GM19463 (cell line): ENCODE measurements around the gene MAP7.
"Not testable (repeated sequence)": the region's sequence is repeated elsewhere in the genome, so short reads cannot be mapped to it uniquely, and the experiment has no call there.

Source experiments
- ATAC-seq: cut with Tn5 transposase; IDR thresholded peaks from one replicate; pipeline ENCODE4 v1.9.1; 2021; ENCODE audit warnings: mild to moderate bottlenecking, moderate library complexity; ENCODE audit not compliant: unreplicated experiment

MAP7 gene

GRCh38 chr6:136401236-136401635 lies 149.0 kb downstream of the MAP7 start:
- not testable (repeated sequence) for ATAC-seq

GRCh38 chr6:136398453-136398852 lies 151.8 kb downstream of the MAP7 start:
- no peak for ATAC-seq

- ATAC-seq = no peak
Measured at GRCh38 chr6:136396908-136397307, 153.3 kb downstream of the MAP7 start.

- ATAC-seq = not testable (repeated sequence)
Measured at GRCh38 chr6:136390959-136391358, 159.3 kb downstream of the MAP7 start.

GRCh38 chr6:136387316-136387715 lies 162.9 kb downstream of the MAP7 start:
- no peak for ATAC-seq

- ATAC-seq = no peak
Measured at GRCh38 chr6:136383268-136383937, 166.8 kb downstream of the MAP7 start.

GRCh38 chr6:136382676-136383252 lies 167.5 kb downstream of the MAP7 start:
- no peak for ATAC-seq

GRCh38 chr6:136378888-136379287 lies 171.3 kb downstream of the MAP7 start:
- ATAC-seq = no peak

- ATAC-seq = not testable (repeated sequence)
Measured at GRCh38 chr6:136375836-136376235, 174.4 kb downstream of the MAP7 start.

GRCh38 chr6:136371959-136372358 lies 178.3 kb downstream of the MAP7 start:
- ATAC-seq = no peak

- no peak for ATAC-seq
Measured at GRCh38 chr6:136370988-136371728, 179.1 kb downstream of the MAP7 start.

- ATAC-seq = no peak
Measured at GRCh38 chr6:136365776-136366354, 184.4 kb downstream of the MAP7 start.

GRCh38 chr6:136362421-136363356 lies 187.5 kb downstream of the MAP7 start:
- no peak for ATAC-seq

- no peak for ATAC-seq
Measured at GRCh38 chr6:136361787-136362186, 188.4 kb downstream of the MAP7 start.

- ATAC-seq = no peak
Measured at GRCh38 chr6:136360783-136361182, 189.4 kb downstream of the MAP7 start.

GRCh38 chr6:136359851-136360250 lies 190.4 kb downstream of the MAP7 start:
- ATAC-seq = no peak

- no peak for ATAC-seq
Measured at GRCh38 chr6:136351518-136352110, 198.6 kb downstream of the MAP7 start.

GRCh38 chr6:136350914-136351313 lies 199.3 kb downstream of the MAP7 start:
- no peak for ATAC-seq

- no peak for ATAC-seq
Measured at GRCh38 chr6:136347847-136348246, 202.4 kb downstream of the MAP7 start.

- no peak for ATAC-seq
Measured at GRCh38 chr6:136345145-136345544, 205.1 kb downstream of the MAP7 start.
